Activated CD4-positive, alpha-beta T cell treated with anti-CD3 and anti-CD28 coated beads, Interleukin-2, amount 10 ng/mL, durations not matched to agents 7 days and 5 days (primary cell): ENCODE results near the gene GJA9. TPM values are rescaled to one million over a fixed set of nuclear protein-coding genes. Genes with fewer than 3 reads are reported as not detected.
"Not testable (repeated sequence)": the region's sequence is repeated elsewhere in the genome, so short reads cannot be mapped to it uniquely, and the experiment has no call there.

Source experiments
- CTCF ChIA-PET: fragments of 350-600 bp; sonication (Branson Sonifier 250); formaldehyde crosslinking; loops from one replicate; lab custom pipeline; 2021; ENCODE audit warnings: antibody characterized with exemption; lab: Charles Lee
- POLR2A ChIA-PET: fragments of 350-600 bp; sonication (Branson Sonifier 250); formaldehyde crosslinking; loops from one replicate; lab custom pipeline; 2021; ENCODE audit warnings: antibody characterized with exemption; lab: Charles Lee
- DNase-seq: peaks from one replicate; pipeline ENCODE4 v3.0.0-alpha.2; 2020
- H3K27ac Mint-ChIP-seq: one replicate; pipeline ENCODE4 v1.8.0; 2021; ENCODE audit warnings: mild to moderate bottlenecking, moderate library complexity, mixed read lengths
- H3K27me3 Mint-ChIP-seq: one replicate; pipeline ENCODE4 v1.8.0; 2021; ENCODE audit warnings: mixed read lengths
- H3K36me3 Mint-ChIP-seq: one replicate; pipeline ENCODE4 v1.8.0; 2021; ENCODE audit warnings: low read depth, mixed read lengths
- H3K4me1 Mint-ChIP-seq: one replicate; pipeline ENCODE4 v1.8.0; 2021; ENCODE audit warnings: mixed read lengths
- H3K4me3 Mint-ChIP-seq: one replicate; pipeline ENCODE4 v1.8.0; 2021; ENCODE audit warnings: mild to moderate bottlenecking, moderate library complexity, mixed read lengths
- H3K9me3 Mint-ChIP-seq: one replicate; pipeline ENCODE4 v1.8.0; 2021; ENCODE audit warnings: mixed read lengths
- total RNA-seq, 2 experiments: library from RNA; stranded (reverse); gene quantifications; one replicate each; pipeline ENCODE4 v1.2.3, GENCODE V29; 2021

GJA9 gene
- total RNA-seq, 2 experiments from 2014 or later: not detected

GRCh38 chr1:38870996-38871395 is 10.4 kb downstream of the GJA9 start:
- no peak overlapping the region for H3K27ac Mint-ChIP-seq
- H3K4me3 Mint-ChIP-seq: no peak overlapping the region

GRCh38 chr1:38867208-38867607 is 14.2 kb downstream of the GJA9 start:
- Mint-ChIP-seq H3K27me3 (no peaks in the 10 kb centered on the region), H3K9me3 (no peaks in the 10 kb centered on the region), H3K4me1 (peaks cover 30% of the 10 kb centered on the region), H3K36me3 (peaks cover 31% of the 10 kb centered on the region), H3K4me3 (no peak overlapping the region), H3K27ac (no peak overlapping the region)
- ChIA-PET POLR2A (no interaction called here), CTCF (no interaction called here)
- no peak for DNase-seq

More at GRCh38 chr1:38870996-38871395, 10.4 kb downstream of the GJA9 start:
- peaks cover 10% of the 10 kb centered on the region for H3K36me3 Mint-ChIP-seq
- H3K9me3 Mint-ChIP-seq: no peaks in the 10 kb centered on the region
- no peaks in the 10 kb centered on the region for H3K27me3 Mint-ChIP-seq
- CTCF ChIA-PET: interaction anchor here (0.8 to 1.1 kb wide), 2 partner anchors 12 to 22 kb away, joined by 3 read pairs; partner anchors contain the start of gene RRAGC
- no peak for DNase-seq
- peaks cover 35% of the 10 kb centered on the region for H3K4me1 Mint-ChIP-seq
- POLR2A ChIA-PET: no interaction called here

GRCh38 chr1:38865112-38865715 is 16.2 kb downstream of the GJA9 start:
- ChIA-PET POLR2A (no interaction called here), CTCF (no interaction called here)
- no peaks in the 10 kb centered on the region for H3K9me3 Mint-ChIP-seq
- peaks cover 29% of the 10 kb centered on the region for H3K36me3 Mint-ChIP-seq
- no peak overlapping the region for H3K4me3 Mint-ChIP-seq
- DNase-seq: no peak
- peaks cover 34% of the 10 kb centered on the region for H3K4me1 Mint-ChIP-seq
- H3K27ac Mint-ChIP-seq: no peak overlapping the region
- no peaks in the 10 kb centered on the region for H3K27me3 Mint-ChIP-seq

- peak overlapping the region; percentile 83 for H3K27ac Mint-ChIP-seq
- peaks cover 49% of the 10 kb centered on the region for H3K4me1 Mint-ChIP-seq
- ChIA-PET CTCF (interaction anchor here (0.7 kb wide), 1 partner anchor 14 kb away, joined by 3 read pairs; no protein-coding TSS in a partner anchor), POLR2A (no interaction called here)
- H3K4me3 Mint-ChIP-seq: peak overlapping the region; percentile 89
- H3K36me3 Mint-ChIP-seq: peaks cover 33% of the 10 kb centered on the region
- no peak for DNase-seq
- no peaks in the 10 kb centered on the region for H3K27me3 Mint-ChIP-seq
- no peaks in the 10 kb centered on the region for H3K9me3 Mint-ChIP-seq
Observed at GRCh38 chr1:38860454-38860795, 21.0 kb downstream of the GJA9 start.

- H3K4me3 Mint-ChIP-seq: peak within 1 kb of the TSS; percentile 89
- ChIA-PET CTCF (interaction anchor here (0.5 to 1.2 kb wide), 2 partner anchors 10 to 12 kb away, joined by 3 to 4 read pairs; no protein-coding TSS in a partner anchor), POLR2A (interaction anchor here (0.9 to 1.1 kb wide), 2 partner anchors 13 to 166 kb away, joined by 3 read pairs; partner anchors contain the start of gene NDUFS5)
- H3K27me3 Mint-ChIP-seq: no peaks in the 10 kb centered on the region
- H3K36me3 Mint-ChIP-seq: peaks cover 37% of the 10 kb centered on the region
- peak; percentile 99 for DNase-seq
- H3K9me3 Mint-ChIP-seq: no peaks in the 10 kb centered on the region
- peaks cover 54% of the 10 kb centered on the region for H3K4me1 Mint-ChIP-seq
- peak within 1 kb of the TSS; percentile 86 for H3K27ac Mint-ChIP-seq
Observed at GRCh38 chr1:38859561-38860453, 21.6 kb downstream of the GJA9 start, which contains the start of gene RRAGC. Gene RRAGC (minus strand): TSS chr1:38859772. CDS start chr1:38859646, 126 bp downstream.

- Mint-ChIP-seq H3K9me3 (no peaks in the 10 kb centered on the region), H3K4me1 (peaks cover 56% of the 10 kb centered on the region), H3K36me3 (peaks cover 35% of the 10 kb centered on the region), H3K27ac (peak overlapping the region; percentile 86), H3K4me3 (peak overlapping the region; percentile 89), H3K27me3 (no peaks in the 10 kb centered on the region)
- DNase-seq: peak; percentile 58
- ChIA-PET POLR2A (interaction anchor here (0.9 to 1.1 kb wide), 2 partner anchors 13 to 167 kb away, joined by 3 read pairs; partner anchors contain the start of gene NDUFS5), CTCF (interaction anchor here (1.2 kb wide), 1 partner anchor 12 kb away, joined by 3 read pairs; no protein-coding TSS in a partner anchor)
Observed at GRCh38 chr1:38858833-38859560, 22.4 kb downstream of the GJA9 start.

- ChIA-PET POLR2A (no interaction called here), CTCF (no interaction called here)
- DNase-seq: no peak
- H3K4me3 Mint-ChIP-seq: no peak overlapping the region
- H3K9me3 Mint-ChIP-seq: no peaks in the 10 kb centered on the region
- H3K36me3 Mint-ChIP-seq: peaks cover 44% of the 10 kb centered on the region
- no peak overlapping the region for H3K27ac Mint-ChIP-seq
- H3K4me1 Mint-ChIP-seq: peaks cover 28% of the 10 kb centered on the region
- no peaks in the 10 kb centered on the region for H3K27me3 Mint-ChIP-seq
Observed at GRCh38 chr1:38852780-38853179, 28.6 kb downstream of the GJA9 start.

GRCh38 chr1:38848071-38848470 is 33.3 kb downstream of the GJA9 start:
- no peaks in the 10 kb centered on the region for H3K27me3 Mint-ChIP-seq
- no peak for DNase-seq
- H3K4me1 Mint-ChIP-seq: peaks cover 9% of the 10 kb centered on the region
- ChIA-PET CTCF (no interaction called here), POLR2A (no interaction called here)
- H3K4me3 Mint-ChIP-seq: no peak overlapping the region
- H3K27ac Mint-ChIP-seq: no peak overlapping the region
- H3K9me3 Mint-ChIP-seq: no peaks in the 10 kb centered on the region
- H3K36me3 Mint-ChIP-seq: peaks cover 52% of the 10 kb centered on the region

GRCh38 chr1:38846210-38846609 is 35.2 kb downstream of the GJA9 start:
- no peak overlapping the region for H3K27ac Mint-ChIP-seq
- peaks cover 39% of the 10 kb centered on the region for H3K36me3 Mint-ChIP-seq
- no peak for DNase-seq
- ChIA-PET POLR2A (no interaction called here), CTCF (interaction anchor here (0.6 to 1.0 kb wide), 3 partner anchors 11 to 15 kb away, joined by 3 read pairs; no protein-coding TSS in a partner anchor)
- peaks cover 3% of the 10 kb centered on the region for H3K4me1 Mint-ChIP-seq
- no peaks in the 10 kb centered on the region for H3K9me3 Mint-ChIP-seq
- H3K27me3 Mint-ChIP-seq: no peaks in the 10 kb centered on the region
- H3K4me3 Mint-ChIP-seq: no peak overlapping the region

- DNase-seq, H3K9me3 Mint-ChIP-seq, POLR2A ChIA-PET, H3K4me3 Mint-ChIP-seq, H3K27ac Mint-ChIP-seq, H3K4me1 Mint-ChIP-seq, H3K27me3 Mint-ChIP-seq: not testable (repeated sequence)
- CTCF ChIA-PET: interaction anchor here (0.6 kb wide), 1 partner anchor 9 kb away, joined by 5 read pairs; no protein-coding TSS in a partner anchor
- peaks cover 37% of the 10 kb centered on the region for H3K36me3 Mint-ChIP-seq
Observed at GRCh38 chr1:38845088-38845487, 36.3 kb downstream of the GJA9 start.

GRCh38 chr1:38840281-38840680 is 41.1 kb downstream of the GJA9 start:
- Mint-ChIP-seq H3K27ac (no peak overlapping the region), H3K27me3 (peaks cover under 1% of the 10 kb centered on the region), H3K4me1 (peaks cover 2% of the 10 kb centered on the region), H3K36me3 (peaks cover 35% of the 10 kb centered on the region), H3K9me3 (no peaks in the 10 kb centered on the region), H3K4me3 (no peak overlapping the region)
- CTCF ChIA-PET: no interaction called here
- POLR2A ChIA-PET: no interaction called here
- DNase-seq: no peak

- ChIA-PET POLR2A (no interaction called here), CTCF (interaction anchor here (0.7 kb wide), 1 partner anchor 228 kb away, joined by 3 read pairs; no protein-coding TSS in a partner anchor)
- no peak for DNase-seq
- Mint-ChIP-seq H3K27me3 (peaks cover 6% of the 10 kb centered on the region), H3K27ac (no peak overlapping the region), H3K4me3 (no peak overlapping the region), H3K36me3 (peaks cover 26% of the 10 kb centered on the region), H3K4me1 (peaks cover 2% of the 10 kb centered on the region), H3K9me3 (no peaks in the 10 kb centered on the region)
Observed at GRCh38 chr1:38839363-38839762, 42.0 kb downstream of the GJA9 start.
